Jurkat, Clone E6-1 (cell line): ENCODE data around the gene CDKN2C.

Experiments used
- DNase-seq: peaks from one replicate; pipeline ENCODE4 v3.0.0-alpha.2; 2011; ENCODE audit warnings: low read depth, low spot score
- H3K4me3 ChIP-seq: 2 replicates; pipeline ENCODE4 v1.5.1; 2011; ENCODE audit warnings: mild to moderate bottlenecking, low read length, control low read depth, moderate library complexity

CDKN2C gene

GRCh38 chr1:50959913-50960844, 9.9 kb upstream of the CDKN2C start, which contains the start of gene FAF1:
FAF1 (minus strand) TSS chr1:50960267; CDS start chr1:50959811, 456 bp downstream.
- DNase-seq, result peak; percentile 97
- H3K4me3 ChIP-seq, result peak within 1 kb of the TSS; percentile 96

GRCh38 chr1:50964863-50965262, 5.2 kb upstream of the CDKN2C start:
- H3K4me3 ChIP-seq, result no peak overlapping the region
- no peak for DNase-seq

GRCh38 chr1:50966991-50967390, 3.1 kb upstream of the CDKN2C start:
- no peak overlapping the region for H3K4me3 ChIP-seq
- no peak for DNase-seq

- peak overlapping the region; percentile 97 for H3K4me3 ChIP-seq
- no peak for DNase-seq
These were observed 2.5 kb upstream of the CDKN2C start for GRCh38 chr1:50967416-50968157.

- peak; percentile 90 for DNase-seq
- H3K4me3 ChIP-seq, result peak overlapping the region; percentile 97
These were observed 1.8 kb upstream of the CDKN2C start for GRCh38 chr1:50968158-50968820.

- peak overlapping the region; percentile 97 for H3K4me3 ChIP-seq
- no peak for DNase-seq
These were observed 1.0 kb upstream of the CDKN2C start for GRCh38 chr1:50968821-50969610.

GRCh38 chr1:50970509-50970887, 453 bp downstream of the CDKN2C start:
- no peak for DNase-seq

GRCh38 chr1:50970931-50971582, 1.0 kb downstream of the CDKN2C start:
- peak overlapping the region; percentile 97 for H3K4me3 ChIP-seq
- DNase-seq, result no peak

More at GRCh38 chr1:50970509-50970887, 453 bp downstream of the CDKN2C start:
- peak overlapping the region; percentile 97 for H3K4me3 ChIP-seq

GRCh38 chr1:50971748-50972305, 1.8 kb downstream of the CDKN2C start:
- H3K4me3 ChIP-seq, result no peak overlapping the region
- no peak for DNase-seq

- no peak for DNase-seq
- H3K4me3 ChIP-seq, result no peak overlapping the region
These were observed 2.7 kb downstream of the CDKN2C start for GRCh38 chr1:50972766-50973165.

GRCh38 chr1:50973255-50973654, 3.2 kb downstream of the CDKN2C start:
- H3K4me3 ChIP-seq, result no peak overlapping the region
- no peak for DNase-seq

GRCh38 chr1:50973875-50974617, 4.0 kb downstream of the CDKN2C start:
- no peak for DNase-seq
- no peak overlapping the region for H3K4me3 ChIP-seq

- no peak overlapping the region for H3K4me3 ChIP-seq
- no peak for DNase-seq
These were observed 4.5 kb downstream of the CDKN2C start for GRCh38 chr1:50974618-50974935.

- DNase-seq, result no peak
- H3K4me3 ChIP-seq, result no peak overlapping the region
These were observed 5.4 kb downstream of the CDKN2C start for GRCh38 chr1:50975436-50975835.

- DNase-seq, result no peak
- H3K4me3 ChIP-seq, result no peak overlapping the region
These were observed 6.3 kb downstream of the CDKN2C start for GRCh38 chr1:50976111-50976889.

- DNase-seq, result no peak
- peak overlapping the region; percentile 79 for H3K4me3 ChIP-seq
These were observed 7.0 kb downstream of the CDKN2C start for GRCh38 chr1:50976890-50977574.
